ENCODE measurements around the gene HM13. TPM values are rescaled to one million over a fixed set of nuclear protein-coding genes. Genes with fewer than 3 reads are reported as not detected.

The HM13 gene
- total RNA-seq, 3 donors from 2014 or later: 95.6 to 137 (median 109) TPM

DNA sequence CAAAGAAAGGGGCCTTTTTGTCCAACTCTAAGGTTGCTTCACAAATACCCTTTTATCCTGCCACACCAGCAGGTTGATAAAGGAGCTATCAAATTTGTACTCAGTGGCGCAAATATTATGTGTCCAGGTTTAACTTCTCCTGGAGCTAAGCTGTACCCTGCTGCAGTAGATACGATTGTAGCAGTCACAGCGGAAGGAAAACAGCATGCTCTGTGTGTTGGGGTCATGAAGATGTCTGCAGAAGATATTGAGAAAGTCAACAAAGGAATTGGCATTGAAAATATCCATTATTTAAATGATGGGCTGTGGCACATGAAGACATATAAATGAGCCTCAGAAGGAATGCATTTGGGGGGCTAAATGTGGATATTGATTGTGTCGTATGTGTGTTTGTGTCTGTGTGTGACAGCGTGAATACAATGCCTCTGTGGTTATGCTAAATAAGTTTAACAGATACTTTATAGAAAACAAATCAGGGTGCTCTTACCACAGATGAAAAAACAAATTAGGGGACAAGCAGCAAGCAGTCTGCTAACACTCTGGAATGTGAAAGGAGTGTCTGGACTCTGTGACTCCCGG, 33.6 kb downstream of the HM13 start:
- no peak for TF ChIP-seq CTCF (IDR thresholded peaks at IDR 0.05)
- peak overlapping the region; percentile 11 for H3K4me3 ChIP-seq
- H3K36me3 ChIP-seq (ENCODE audit: low read depth): no peaks in the 10 kb centered on the region
- intact Hi-C loops (cut with DNase I, micrococcal nuclease): no loop called here
- DNase-seq: no peak
- no peaks in the 10 kb centered on the region for H3K9me3 ChIP-seq
- ATAC-seq: no peak
- peaks cover 5% of the 10 kb centered on the region for H3K4me1 ChIP-seq (ENCODE audit: low read depth)

DNA sequence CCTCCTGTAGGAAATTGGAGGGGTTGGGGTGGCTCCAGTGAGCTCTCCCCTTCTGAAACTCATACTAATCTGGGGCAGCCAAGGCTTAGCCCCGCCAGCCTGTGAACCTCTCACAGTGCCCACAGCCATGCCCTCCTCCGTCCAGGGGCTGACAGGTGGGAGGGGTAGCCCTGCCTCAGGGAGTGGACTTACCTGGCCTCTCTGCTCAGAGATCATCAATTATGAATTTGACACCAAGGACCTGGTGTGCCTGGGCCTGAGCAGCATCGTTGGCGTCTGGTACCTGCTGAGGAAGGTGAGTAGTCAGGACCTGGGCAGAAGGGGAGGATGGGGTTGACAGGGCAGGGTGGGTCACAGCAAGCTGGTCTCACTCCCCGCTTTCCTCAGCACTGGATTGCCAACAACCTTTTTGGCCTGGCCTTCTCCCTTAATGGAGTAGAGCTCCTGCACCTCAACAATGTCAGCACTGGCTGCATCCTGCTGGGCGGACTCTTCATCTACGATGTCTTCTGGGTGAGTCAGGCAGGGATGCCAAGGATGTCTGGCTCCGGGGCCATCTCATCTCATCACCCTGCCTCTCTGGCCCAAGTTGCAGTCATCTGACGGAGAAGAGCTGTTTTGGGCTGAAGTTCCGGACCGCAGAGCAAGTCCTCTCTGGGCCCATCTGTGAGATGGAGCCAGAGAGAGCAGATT, 34.7 kb downstream of the HM13 start:
- DNase-seq (peak in 1 of 3 donors; percentile 28), ATAC-seq (no peak)
- no peak for TF ChIP-seq CTCF (IDR thresholded peaks at IDR 0.05)
- intact Hi-C loops (cut with DNase I, micrococcal nuclease): no loop called here
- H3K36me3 ChIP-seq (ENCODE audit: low read depth): no peaks in the 10 kb centered on the region
- H3K4me1 ChIP-seq (ENCODE audit: low read depth): peaks cover 5% of the 10 kb centered on the region
- H3K4me3 ChIP-seq: no peak overlapping the region
- H3K9me3 ChIP-seq: no peaks in the 10 kb centered on the region

- no peak for TF ChIP-seq CTCF (IDR thresholded peaks at IDR 0.05)
- Histone ChIP-seq H3K4me3 (no peak overlapping the region), H3K9me3 (no peaks in the 10 kb centered on the region), H3K4me1 (ENCODE audit: low read depth) (peaks cover 5% of the 10 kb centered on the region), H3K36me3 (ENCODE audit: low read depth) (no peaks in the 10 kb centered on the region)
- no peak for DNase-seq
- intact Hi-C loops (cut with DNase I, micrococcal nuclease): no loop called here
- ATAC-seq: no peak
These were observed 35.3 kb downstream of the HM13 start for GRCh38 chr20:31549513-31549880.

DNA sequence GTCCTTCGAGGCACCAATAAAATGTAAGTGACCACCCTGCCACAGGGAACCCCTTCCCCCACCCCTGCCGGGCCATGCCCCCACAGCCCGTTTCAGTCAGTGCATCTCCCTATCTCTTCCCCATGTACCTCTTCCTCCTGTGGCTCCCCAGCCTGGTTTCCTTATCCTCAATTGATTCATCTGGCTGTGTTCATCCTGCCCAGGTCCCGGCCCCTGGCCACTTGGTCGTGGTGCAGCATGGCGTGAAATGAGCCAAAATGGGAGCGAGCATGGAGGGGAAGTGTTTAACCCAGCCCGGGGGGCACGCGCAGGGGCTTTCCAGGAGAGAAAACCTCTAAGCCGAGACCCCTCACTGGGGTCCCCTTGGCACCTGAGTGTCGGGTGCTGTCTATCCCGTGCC, 35.9 kb downstream of the HM13 start:
- intact Hi-C loops (cut with DNase I, micrococcal nuclease): no loop called here
- DNase-seq: peak in 1 of 3 donors; percentile 30
- peaks cover 3% of the 10 kb centered on the region for H3K36me3 ChIP-seq (ENCODE audit: low read depth)
- no peak overlapping the region for H3K4me3 ChIP-seq
- ATAC-seq: no peak
- peaks cover 5% of the 10 kb centered on the region for H3K4me1 ChIP-seq (ENCODE audit: low read depth)
- H3K9me3 ChIP-seq: no peaks in the 10 kb centered on the region
- no peak for TF ChIP-seq CTCF (IDR thresholded peaks at IDR 0.05)

DNA sequence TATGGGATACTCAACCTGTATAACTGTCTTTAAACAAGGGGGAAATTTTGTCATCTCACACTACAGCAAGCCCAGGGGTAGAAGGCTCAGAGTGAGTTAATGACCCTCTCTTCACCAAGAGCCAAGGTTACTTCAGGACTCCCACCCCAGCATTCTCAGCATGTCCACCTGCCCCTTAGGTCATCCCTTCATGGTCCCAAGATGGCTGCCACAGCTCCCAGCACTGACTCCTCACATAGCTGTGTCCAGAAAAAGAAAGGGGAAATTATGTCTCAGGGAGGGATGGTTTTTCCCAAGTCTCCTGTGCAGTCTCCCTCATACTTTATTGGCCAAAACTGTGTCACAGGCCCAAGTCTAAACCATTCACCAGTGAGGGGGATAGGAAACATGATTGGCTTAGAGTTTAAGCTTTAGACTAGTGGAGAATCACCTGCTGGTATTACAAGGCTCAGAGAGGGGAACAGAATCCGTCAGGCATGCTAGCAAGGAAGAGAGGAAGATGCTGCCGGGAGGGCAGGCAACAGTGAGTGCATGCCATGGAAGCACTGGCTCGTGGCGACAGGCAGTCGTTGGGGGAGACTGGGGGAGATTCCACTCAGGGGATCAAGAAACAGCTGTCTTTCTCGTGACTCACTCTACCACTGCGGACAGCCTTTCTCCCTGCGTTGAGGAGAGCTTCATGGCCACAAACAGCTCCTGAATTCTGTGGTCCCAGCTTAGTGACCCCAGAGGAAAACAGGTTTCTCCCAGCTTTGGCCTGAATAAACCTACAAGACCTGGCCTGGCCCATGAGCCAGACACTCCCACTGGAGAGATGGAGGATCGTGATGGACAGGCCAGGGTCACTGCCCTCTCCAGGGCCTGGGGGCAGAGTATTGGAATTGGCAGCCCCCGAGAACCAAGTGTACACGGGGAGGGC, 37.2 kb downstream of the HM13 start:
- peaks cover 2% of the 10 kb centered on the region for H3K4me1 ChIP-seq (ENCODE audit: low read depth)
- H3K4me3 ChIP-seq: no peak overlapping the region
- TF ChIP-seq CTCF (IDR thresholded peaks at IDR 0.05): no peak
- DNase-seq: peak in 1 of 3 donors; percentile 25
- no peak for ATAC-seq
- intact Hi-C loops (cut with DNase I, micrococcal nuclease): no loop called here
- H3K36me3 ChIP-seq (ENCODE audit: low read depth): peaks cover 4% of the 10 kb centered on the region
- H3K9me3 ChIP-seq: no peaks in the 10 kb centered on the region
